Esophagus squamous epithelium (tissue), 4 donors: ENCODE measurements around the gene CAPN2.
"Not testable (repeated sequence)": the region's sequence is repeated elsewhere in the genome, so short reads cannot be mapped to it uniquely, and the experiment has no call there.

Source experiments
- CTCF ChIP-seq, 6 experiments: fragments of 450-650 bp in 4 of 6; fragments of 200-600 bp in 2 of 6; sonication (generic) in 2 of 6; IDR thresholded peaks; one replicate each; pipeline ENCODE4 v1.5.1; 2016 to 2019; ENCODE audit warnings: antibody characterized with exemption in 6 of 6, mild to moderate bottlenecking in 4 of 6, moderate library complexity in 4 of 6
- POLR2A ChIP-seq, 4 donors: fragments of 450-650 bp; IDR thresholded peaks; one replicate each; pipeline ENCODE4 v1.6.1; 2017; ENCODE audit warnings: antibody characterized with exemption in 4 of 4, mild to moderate bottlenecking in 4 of 4, moderate library complexity in 3 of 4

GRCh38 chr1:223817265-223817664 lies 104.9 kb downstream of the CAPN2 start:
- TF ChIP-seq CTCF, POLR2A (IDR thresholded peaks at IDR 0.05): not testable (repeated sequence)
